ENCODE data around the gene CLEC7A. TPM values are rescaled to one million over a fixed set of nuclear protein-coding genes. Genes with fewer than 3 reads are reported as not detected.

Gene CLEC7A
- polyA plus RNA-seq, 1 donor from 2014 or later: not detected

GRCh38 chr12:10086387-10086786, 43.6 kb downstream of the CLEC7A start:
- H3K9me3 ChIP-seq (ENCODE audit: low read length): no peaks in the 10 kb centered on the region
- no peak overlapping the region for H3K4me3 ChIP-seq (ENCODE audit: low read length)
- no peaks in the 10 kb centered on the region for H3F3A ChIP-seq (ENCODE audit: insufficient read depth, low read length, poor library complexity, severe bottlenecking)
- H2AFZ ChIP-seq (ENCODE audit: low read depth, low read length): no peak overlapping the region
- H3K36me3 ChIP-seq (ENCODE audit: insufficient read depth, low read length): no peaks in the 10 kb centered on the region
- H4K20me1 ChIP-seq (ENCODE audit: insufficient read depth): no peaks in the 10 kb centered on the region
- no peaks in the 10 kb centered on the region for H3K79me2 ChIP-seq (replicated peaks; ENCODE audit: insufficient read depth, low read length)
- TF ChIP-seq TAF1 (IDR thresholded peaks at IDR 0.05; ENCODE audit: low read depth) (no peak), REST (IDR thresholded peaks at IDR 0.05; ENCODE audit: borderline replicate concordance) (no peak), EZH2 (IDR thresholded peaks at IDR 0.05; ENCODE audit: borderline replicate concordance, insufficient read depth, low read length, poor library complexity, severe bottlenecking) (no peak), POLR2AphosphoS5 (IDR thresholded peaks at IDR 0.05) (no peak), SMC3 (conservative IDR thresholded peaks at IDR 0.05; ENCODE audit: poor library complexity) (no peak)
- no peak overlapping the region for H3K9ac ChIP-seq (ENCODE audit: low read length)
- H3K9me2 ChIP-seq (ENCODE audit: insufficient read depth, low read length): no peaks in the 10 kb centered on the region
- no peak overlapping the region for H3K27ac ChIP-seq (ENCODE audit: low read length)
- H3K4me2 ChIP-seq (ENCODE audit: low read length): no peak overlapping the region
- H3K27me3 ChIP-seq (ENCODE audit: insufficient read depth, low read depth, low read length): no peaks in the 10 kb centered on the region

DNA sequence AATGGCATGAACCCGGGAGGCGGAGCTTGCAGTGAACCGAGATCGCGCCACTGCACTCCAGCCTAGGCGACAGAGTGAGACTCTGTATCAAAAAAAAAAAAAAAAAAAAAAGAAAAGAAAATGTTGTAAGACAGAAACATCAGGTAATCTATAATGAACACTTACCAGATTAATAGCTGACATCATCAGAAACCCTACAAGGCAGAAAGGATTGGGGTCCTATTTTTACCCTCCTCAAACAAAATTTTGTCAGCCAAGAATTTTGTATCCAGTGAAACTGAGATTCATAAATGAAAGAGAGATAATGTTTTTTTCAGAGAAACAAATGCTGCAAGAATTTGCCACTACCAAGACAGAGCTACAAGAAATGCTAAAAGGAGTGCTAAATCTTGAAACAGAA, 45.3 kb downstream of the CLEC7A start:
- TF ChIP-seq MXI1 (conservative IDR thresholded peaks at IDR 0.05; ENCODE audit: poor library complexity, severe bottlenecking) (no peak), TAF1 (IDR thresholded peaks at IDR 0.05; ENCODE audit: low read depth) (no peak), SMC3 (conservative IDR thresholded peaks at IDR 0.05; ENCODE audit: poor library complexity) (no peak), EP300 (conservative IDR thresholded peaks at IDR 0.05; ENCODE audit: poor library complexity, severe bottlenecking) (no peak), POLR2AphosphoS5 (IDR thresholded peaks at IDR 0.05) (no peak), EZH2 (IDR thresholded peaks at IDR 0.05; ENCODE audit: borderline replicate concordance, insufficient read depth, low read length, poor library complexity, severe bottlenecking) (no peak), REST (IDR thresholded peaks at IDR 0.05; ENCODE audit: borderline replicate concordance) (no peak), CTCF (IDR thresholded peaks at IDR 0.05; ENCODE audit: poor library complexity, severe bottlenecking) (no peak), RAD21 (conservative IDR thresholded peaks at IDR 0.05) (no peak)
- H3K9ac ChIP-seq (ENCODE audit: low read length): no peak overlapping the region
- H2AFZ ChIP-seq (ENCODE audit: low read depth, low read length): no peak overlapping the region
- H3K4me2 ChIP-seq (ENCODE audit: low read length): no peak overlapping the region
- H3K27ac ChIP-seq (ENCODE audit: low read length): no peak overlapping the region
- H3K79me2 ChIP-seq (replicated peaks; ENCODE audit: insufficient read depth, low read length): no peaks in the 10 kb centered on the region
- H3F3A ChIP-seq (ENCODE audit: insufficient read depth, low read length, poor library complexity, severe bottlenecking): no peaks in the 10 kb centered on the region
- no peak overlapping the region for H3K4me3 ChIP-seq (ENCODE audit: low read length)
- no peaks in the 10 kb centered on the region for H4K20me1 ChIP-seq (ENCODE audit: insufficient read depth)
- no peaks in the 10 kb centered on the region for H3K9me3 ChIP-seq (ENCODE audit: low read length)
- no peaks in the 10 kb centered on the region for H3K27me3 ChIP-seq (ENCODE audit: insufficient read depth, low read depth, low read length)
- no peaks in the 10 kb centered on the region for H3K36me3 ChIP-seq (ENCODE audit: insufficient read depth, low read length)
- H3K9me2 ChIP-seq (ENCODE audit: insufficient read depth, low read length): no peaks in the 10 kb centered on the region

All from neural cell (in vitro differentiated cells).